Activated CD4-positive, alpha-beta T cell treated with anti-CD3 and anti-CD28 coated beads, Interleukin-2, amount 50 U/mL, for 48 hours (primary cell): ENCODE results near the gene FBXW12.
A peak's percentile ranks its signal among the peaks of the same experiment; 100 is the strongest.

ENCODE experiments used
- DNase-seq, 2 experiments: peaks; one replicate each; pipeline ENCODE4 v3.0.0-alpha.2; 2020

Gene FBXW12

DNA sequence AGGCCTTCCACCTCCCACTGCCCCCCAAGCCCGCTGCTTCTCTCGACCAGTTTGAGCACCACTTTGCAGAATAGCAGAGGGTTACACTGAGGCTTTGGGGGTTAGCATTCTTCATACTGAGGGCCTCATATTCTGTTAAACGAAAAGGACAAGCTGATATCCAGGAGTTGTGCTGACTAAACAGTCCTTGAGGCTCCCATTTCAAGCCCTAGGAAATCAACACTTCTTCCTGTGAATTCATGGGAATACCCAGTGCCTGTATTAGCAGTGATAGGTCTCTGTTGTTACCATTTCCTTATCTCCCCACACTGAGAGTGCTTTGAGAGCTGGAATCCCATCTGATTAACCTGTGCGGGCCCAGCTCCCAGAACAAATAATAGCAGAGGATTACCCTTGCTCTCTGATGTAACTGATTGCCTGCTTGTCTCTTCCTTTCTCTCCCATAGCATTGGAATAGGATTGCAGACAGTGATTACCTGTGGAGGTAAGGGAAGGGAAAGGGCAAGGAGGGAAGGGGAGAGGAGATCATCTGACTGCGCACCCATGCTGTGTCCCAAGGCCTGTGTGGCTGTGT, 930 bp downstream of the FBXW12 start:
- no peak for DNase-seq

DNA sequence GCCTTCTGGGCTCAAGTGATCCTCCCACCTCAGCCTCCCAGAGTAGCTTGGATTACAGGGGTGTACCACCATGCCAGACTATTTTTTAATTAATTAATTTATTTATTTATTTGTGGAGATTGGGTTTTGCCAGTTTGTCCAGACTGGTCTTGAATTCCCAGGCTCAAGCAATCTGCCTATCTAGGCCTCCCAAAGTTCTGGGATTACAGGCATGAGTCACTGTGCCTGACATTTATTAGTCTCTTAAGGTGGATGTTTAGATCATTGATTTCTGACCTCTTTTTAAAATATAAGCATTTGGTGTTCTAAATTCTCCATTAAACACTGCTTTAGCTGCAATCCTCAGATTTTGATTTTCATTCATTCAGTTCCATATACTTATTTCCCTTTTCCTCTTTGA, 15.6 kb downstream of the FBXW12 start:
- DNase-seq: no peak

DNA sequence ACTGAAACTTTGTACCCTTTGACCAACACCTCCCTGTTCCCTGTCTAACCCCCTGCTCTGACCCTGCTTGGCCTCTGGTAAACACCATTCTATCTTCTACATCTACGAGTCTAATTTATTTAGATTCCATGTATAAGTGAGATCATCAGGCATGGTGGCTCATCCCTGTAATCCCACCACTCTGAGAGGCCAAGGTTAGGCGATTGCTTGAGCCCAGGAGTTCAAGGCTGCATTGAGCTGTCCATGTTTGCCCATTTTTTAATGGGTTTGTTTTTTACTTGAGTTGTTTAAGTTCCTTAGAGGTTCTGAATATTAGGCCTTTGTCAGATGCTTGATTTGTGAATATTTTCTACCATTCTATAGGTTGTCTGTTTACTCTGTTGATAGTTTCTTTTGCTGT, 16.9 kb downstream of the FBXW12 start:
- DNase-seq: no peak

DNA sequence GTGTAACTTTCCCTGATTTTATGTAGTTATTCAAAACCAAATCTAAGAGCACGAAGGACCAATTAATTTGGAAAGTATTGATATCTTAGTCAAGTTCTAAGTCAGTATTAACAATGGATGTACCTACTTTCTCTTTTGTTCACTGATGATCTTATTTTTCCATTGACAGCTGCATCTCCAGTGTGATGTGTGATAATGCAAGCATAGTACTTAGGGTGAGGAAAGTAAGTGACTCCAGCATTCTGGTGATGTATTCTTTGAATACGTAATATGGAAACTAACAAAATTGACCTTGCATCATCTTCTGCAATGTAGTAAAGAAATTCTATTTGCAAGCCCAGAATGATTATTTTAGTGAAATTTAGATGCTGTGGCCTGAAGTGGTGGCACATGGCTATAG, 22.4 kb downstream of the FBXW12 start:
- no peak for DNase-seq

DNA sequence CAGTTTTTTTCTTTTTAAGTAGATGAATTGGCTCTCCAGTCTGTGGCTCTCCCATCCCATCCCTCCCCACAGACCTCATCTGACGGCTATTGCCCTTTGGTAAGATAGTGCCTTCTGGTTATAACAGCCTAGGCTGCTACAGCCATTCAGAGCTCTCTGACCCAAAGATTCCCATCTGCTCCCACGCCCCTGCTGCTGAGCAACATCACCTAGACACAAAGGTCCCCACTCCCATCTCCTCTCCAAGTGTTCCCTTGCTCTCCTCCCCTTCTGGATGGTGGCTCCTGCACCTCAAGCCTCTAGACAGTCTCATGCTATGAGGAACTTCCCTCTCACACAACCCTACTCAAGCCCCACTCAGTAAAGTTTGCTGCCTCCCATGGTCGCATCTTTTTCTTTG, 23.7 kb downstream of the FBXW12 start:
- no peak for DNase-seq

DNA sequence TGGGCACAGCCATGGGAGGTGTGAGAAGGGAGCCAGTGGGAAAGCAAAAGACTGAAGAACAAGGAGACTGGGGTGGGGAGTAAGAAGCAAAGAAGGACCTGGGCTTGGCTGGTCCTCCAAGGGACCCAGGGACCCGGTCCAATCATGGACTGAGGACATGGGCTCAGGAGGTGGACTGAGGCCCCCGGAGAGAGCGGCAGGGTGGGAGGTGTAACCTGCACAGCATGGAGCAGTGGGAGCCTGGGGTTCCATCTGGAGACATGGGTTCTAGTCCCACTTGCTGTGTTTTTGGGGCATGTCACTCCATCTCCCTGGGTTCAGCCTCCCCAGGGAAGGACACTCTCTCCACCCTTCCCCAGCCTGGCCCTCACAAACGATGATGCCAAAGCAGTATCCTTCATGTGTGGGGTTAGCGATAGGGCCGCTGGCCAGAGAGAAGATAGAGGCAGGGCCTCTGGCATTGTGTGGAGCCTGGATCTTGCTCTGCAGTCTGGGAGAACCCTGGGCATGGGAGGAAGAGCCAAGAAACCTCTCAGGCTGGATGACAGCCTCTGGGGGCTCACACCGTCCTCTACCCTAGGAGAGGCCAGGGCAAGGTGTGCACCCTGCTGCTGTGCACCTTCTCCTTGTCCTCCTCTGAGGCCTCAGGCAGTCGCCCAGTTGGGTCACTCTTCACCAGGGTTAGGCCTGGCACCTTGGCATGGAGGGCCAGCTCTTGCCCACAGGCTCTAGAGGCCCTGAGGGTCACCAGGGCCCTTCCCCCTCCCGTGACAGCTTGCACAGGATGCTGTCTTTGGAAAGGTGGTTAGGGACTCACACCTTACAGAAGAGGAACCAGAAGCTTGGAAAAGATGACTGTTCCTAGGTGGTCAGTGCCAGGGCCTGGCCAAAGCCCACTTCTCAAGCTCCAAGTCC, 26.0 kb downstream of the FBXW12 start:
- DNase-seq: no peak

DNA sequence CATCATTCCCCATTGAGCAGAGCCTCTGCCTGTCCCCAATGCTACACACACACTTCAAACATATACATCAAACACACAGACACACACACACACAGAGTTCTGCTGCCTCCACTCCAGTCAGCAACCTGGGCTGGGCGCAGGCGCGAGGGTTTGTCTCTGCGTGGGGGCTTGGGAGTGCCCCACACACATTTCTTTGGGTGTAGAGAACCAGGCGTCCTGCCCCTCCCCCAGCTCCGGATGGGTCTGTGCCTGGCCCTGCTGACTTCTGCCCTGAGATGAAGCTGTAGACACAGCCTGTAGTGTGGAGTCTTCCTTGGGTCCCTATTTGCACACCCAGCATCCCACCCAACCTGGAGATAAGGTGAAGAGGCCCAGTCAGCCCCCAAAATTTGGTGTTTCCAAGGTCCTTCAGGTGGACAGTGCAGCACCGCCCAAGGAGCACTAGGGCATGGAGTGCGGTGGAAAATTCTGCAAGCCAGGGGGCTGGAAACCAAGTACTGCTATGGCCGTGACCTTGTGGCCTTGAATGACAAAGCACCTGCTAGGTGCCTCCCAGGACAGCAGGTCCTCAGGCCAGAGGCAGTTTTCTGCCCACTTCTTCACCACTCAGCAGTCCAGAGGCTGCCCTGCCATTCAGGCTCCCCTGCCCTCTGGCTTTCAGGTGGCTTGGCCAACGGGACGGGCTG, 26.8 kb downstream of the FBXW12 start:
- no peak for DNase-seq

DNA sequence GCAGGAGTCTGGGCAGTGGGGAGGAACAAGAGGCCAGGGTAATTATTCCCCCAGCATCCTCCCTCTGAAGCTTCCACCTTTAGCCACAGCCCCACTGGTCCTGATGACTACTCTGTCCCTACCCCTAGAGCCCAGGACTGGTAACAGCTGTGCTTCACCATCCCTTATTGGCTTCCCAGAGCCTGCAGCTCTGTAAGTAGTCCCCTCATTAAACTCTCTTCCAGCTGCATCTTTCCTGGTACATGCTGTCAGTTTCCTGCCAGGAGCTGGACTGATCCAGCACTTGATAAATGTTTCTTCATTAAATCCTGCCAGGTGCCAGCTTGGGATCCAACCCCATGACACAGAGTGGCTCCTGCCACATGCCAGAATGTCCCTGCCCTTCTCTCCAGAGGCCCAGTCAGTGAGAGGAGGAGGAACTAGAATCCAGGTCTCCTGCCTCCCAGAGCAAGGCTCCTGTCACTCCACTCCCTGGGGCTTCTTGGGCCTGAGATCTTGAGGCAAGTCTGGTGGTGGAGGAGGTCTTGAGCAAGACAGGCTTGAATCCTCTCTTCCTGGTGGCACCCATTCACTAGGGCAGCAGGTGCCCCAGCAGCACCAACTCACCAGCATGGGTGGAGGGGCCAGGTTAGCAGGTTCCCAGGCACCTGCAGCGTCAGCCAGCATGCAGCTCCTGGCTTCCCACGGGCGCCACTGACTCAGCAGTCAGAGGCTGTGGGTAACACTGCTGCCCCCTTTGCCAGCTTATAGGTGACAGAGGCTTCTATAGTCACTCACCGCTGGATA, 27.6 kb downstream of the FBXW12 start:
- DNase-seq: no peak

DNA sequence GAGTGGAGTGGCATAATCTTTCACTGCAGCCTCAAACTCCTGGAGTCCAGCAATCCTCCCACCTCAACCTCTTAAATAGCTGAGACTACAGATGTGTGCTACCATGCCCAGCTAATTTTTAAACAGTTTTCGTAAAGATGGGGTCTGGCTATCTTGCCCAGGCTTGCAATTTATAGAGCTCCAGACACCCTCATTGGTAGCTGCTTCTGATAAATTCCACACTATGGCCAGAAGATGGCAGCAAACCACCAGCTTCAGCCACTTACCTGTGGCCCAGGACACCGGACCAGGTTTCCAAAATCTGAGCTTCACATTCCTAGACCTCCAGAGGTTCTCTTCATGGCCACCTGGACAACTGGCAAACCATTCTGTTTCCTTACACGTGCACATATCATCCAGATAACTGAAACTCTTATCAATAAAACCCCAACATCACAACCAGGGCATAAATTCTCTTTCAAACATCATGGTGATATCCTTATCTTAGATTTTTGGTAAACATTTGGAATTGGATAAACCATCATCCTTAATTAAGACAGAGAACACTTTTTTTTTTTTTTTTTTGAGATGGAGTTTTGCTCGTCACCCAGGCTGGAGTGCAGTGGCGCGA, 28.9 kb downstream of the FBXW12 start:
- DNase-seq: peak; percentile 57 to 64

DNA sequence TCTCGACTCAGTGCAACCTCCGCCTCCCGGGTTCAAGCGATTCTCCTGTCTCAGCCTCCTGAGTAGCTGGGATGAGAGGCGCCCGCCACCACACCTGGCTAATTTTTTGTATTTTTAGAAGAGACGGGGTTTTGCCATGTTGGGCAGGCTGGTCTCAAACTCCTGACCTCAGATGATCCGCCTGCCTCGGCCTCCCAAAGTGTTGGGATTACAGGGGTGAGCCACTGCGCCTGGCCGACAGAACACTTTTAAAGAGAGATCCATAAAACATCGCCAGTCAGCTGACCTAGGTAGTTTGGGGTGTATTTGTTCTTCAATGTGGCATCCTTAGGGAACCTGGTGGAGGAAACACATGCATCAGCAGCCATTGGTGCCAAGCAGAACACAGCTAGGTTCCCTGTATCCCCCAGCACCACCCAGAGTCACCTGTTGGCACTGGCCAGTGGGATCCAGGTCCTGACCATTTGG, 29.4 kb downstream of the FBXW12 start:
- DNase-seq: peak in 1 of 2 experiments; percentile 1

DNA sequence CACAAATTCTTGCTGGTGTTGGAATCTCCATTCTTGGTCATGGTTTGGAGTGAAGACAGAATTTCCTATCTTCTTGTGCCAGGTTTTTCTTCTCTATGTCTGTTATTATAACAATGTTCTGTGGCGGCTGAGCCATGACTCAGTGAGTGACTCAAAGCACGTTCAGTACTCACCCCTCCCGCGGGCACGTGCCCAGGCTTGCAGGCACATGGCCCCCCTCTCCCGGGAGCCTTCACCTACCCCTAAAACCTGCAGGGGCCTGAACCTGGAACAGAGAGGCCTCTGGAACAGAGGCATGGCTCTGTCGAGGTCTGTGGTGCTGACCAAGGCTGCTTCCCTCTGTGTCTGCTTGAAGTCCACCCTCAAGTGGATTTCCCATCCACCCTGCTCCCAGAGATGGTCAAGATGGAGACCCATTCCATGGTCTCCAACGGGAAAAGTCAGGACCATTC, 30.3 kb downstream of the FBXW12 start:
- peak in 1 of 2 experiments; percentile 4 for DNase-seq

DNA sequence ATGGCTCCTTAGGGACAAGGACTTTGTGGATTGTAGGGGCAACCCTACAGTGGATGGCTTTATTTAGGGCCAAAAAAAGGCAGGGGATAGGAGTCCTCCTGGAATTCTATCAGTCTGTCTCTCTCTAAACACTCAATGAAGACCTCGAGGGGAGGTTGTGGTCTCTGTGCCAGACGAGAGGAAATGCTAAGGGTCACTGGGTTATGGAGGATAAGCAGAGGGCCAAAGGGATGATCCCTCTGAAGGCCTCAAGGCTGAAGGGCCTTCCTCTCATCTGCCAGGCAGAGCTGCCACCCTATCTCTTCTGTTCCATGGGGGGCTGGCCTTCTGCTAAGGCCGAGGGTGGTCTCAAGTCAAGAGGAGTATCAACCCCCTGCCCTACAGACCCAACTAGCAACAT, 30.9 kb downstream of the FBXW12 start:
- no peak for DNase-seq

DNA sequence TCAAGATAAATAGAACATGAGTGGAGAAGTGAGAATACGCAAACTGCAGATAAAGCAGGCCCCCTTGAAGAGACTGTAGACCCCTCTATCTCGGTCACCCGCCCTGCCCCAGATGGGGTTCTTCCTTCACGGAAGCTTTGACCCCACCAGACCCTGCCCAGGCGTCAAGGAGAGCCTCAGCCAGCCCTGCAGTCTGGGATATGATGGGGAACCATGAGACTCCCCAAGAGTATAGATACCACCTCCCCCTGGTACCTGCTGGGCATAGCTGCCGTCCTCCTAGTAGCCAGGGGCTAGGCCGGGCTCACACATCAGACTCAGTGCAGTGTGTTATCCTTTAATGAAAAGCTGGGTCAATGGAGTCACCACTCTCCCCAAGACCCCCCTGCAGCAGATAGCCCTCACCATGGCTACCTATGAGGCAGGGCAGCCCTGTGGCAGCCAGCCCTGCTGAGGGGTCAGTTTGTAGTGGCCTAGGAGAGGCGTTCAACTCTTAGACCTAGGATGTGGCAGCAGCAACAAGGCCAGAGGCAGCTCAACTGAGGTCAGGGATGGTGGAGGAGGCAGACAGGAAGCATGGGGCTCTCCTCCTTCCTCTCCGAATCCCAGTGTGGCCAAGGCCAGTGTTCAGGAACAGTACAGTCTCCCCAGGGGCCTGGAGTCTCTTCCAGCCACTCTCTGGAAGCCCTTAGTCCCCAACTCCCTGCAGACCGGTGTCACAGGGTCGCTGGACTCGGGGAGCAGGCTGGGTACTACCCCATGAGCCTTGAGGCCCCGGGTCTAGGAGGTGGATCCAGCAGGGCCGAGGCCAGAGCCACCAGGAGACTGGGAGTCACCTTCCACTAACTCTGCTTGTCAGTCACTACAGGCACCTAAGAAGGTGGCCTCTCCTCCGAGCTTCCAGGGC, 31.8 kb downstream of the FBXW12 start:
- peak in 1 of 2 experiments; percentile 0 for DNase-seq

DNA sequence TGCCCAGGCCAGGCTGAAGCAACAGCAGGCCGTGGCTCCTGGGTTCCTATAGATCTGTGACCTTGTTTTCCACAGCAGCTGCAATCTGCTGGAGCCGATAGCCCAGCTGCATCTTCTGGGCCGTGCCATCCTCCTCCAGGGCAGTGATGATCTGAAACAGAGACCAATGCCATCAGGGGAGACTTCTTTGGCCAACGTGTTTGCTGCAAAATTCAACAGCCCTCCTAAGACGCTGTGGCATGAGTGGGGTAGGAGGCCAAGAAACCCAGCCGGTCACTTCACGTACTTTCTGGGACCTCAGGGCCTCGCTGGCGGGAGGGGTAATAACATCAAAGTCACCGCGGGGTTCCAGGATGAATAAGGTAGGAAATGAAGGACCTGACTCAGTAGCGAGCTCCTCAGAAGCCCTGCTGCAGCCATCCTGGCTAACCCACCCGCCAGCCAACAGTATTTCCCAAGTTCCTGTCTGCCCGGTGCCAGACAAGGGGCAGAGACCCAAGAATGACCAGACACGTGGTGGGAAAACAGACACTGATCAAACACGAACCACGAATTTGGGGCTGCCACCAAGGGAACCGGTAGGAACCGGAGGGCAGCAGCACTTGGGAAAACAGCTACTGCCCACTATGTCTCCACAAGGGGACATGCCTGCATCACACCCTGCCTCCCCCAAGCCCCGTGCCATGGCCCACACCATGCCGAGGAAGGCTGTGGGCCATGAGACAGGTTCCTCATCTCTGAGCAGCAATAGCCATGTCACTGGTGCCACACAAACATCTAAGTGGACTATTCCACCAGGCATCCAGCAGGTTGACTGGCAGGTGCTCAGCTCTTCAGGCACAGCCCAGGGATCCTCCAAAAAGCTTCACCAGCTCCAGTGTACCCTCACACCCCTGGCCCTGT, 32.7 kb downstream of the FBXW12 start:
- DNase-seq: peak in 1 of 2 experiments; percentile 2

DNA sequence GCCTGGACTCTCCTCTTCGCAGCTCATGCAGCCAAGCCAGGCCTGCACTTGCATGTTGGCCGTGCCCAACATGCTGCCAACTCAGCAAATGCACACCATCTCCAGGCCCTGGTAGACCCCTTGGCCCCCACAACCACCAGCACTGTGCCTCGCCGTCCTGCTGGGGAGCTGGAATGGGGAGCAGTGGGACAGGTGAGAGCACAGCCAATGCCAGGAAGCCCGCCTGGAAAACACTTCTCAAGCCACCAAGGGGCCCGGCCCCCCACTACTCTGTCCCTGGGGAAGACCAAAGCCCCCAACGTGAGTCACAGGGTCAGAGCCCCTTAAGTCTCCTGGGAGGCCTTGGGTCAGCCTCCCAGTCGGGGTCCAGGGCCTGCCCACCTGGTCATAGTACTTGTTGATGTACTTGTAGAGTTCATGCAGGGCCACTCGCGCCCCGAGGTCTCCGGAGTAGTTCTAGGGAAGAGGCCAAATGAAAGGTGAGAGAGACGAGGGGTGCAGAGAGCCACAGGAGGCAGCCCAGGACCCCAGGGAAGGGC, 33.4 kb downstream of the FBXW12 start:
- DNase-seq: peak in 1 of 2 experiments; percentile 2

DNA sequence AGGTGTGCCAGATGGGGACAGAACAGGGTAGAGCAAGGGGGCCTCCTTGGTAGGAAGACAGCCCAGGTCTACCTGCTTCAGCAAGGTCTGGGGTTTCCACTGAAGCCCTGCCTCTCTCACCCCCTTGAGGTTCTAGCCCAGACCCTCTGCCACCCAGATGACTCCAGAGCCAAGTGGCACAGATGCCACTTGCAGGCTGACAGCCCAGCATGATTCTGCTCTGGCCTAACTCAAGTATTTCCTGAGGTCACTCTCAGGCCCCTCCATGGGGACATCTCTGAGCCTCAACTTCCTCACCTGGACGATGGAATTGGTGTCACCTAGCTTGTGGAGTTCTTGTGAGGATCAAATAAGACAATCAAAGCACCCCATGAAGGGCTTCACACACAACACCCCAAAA, 34.0 kb downstream of the FBXW12 start:
- no peak for DNase-seq

DNA sequence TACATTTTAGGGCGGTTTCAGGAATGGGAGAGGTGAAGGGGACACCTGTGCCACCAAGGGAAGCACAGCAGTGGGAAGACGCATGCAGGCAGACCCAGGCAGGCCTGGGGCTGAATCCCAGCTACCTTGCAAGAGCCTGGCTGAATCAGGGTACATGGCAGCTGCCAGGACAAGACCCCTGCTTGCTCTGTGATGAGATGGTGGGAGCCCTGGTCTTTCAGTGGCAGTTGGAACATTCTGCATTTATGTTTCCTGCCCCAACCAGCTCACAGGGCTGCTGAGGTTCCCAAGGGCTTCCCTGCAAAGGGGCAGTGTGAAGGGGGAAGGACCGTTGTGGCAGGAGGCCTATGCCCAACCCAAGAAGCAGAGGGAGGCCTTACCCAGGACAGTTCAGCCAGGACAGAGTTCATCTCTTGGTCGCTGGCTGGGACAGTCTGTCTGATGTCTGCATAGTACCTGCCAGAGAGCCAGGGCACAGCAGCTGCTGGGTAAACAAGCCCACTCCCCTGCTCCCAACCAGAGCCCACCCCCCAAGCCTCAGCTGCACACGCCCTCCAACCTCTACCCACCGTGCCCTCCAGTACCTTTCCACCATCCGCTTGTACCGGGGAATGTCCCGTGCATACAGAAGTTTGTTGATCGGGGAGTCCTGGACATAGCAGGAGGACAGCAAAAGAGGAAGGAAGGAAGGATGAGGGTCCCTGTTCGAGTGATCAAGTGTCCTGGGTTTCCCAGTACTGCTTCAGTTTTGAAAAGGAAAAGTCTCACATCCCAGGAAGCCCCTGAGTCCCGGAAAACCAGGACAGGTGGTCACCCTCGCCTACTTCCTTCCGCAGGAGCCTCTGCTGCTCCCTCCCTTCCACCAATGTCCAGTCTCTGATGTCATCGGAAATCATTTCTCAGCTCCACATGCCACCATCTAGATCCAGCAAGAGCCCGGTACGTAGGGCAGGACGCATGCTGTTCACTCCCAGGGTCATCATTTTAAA, 34.7 kb downstream of the FBXW12 start:
- peak in 1 of 2 experiments; percentile 1 for DNase-seq

DNA sequence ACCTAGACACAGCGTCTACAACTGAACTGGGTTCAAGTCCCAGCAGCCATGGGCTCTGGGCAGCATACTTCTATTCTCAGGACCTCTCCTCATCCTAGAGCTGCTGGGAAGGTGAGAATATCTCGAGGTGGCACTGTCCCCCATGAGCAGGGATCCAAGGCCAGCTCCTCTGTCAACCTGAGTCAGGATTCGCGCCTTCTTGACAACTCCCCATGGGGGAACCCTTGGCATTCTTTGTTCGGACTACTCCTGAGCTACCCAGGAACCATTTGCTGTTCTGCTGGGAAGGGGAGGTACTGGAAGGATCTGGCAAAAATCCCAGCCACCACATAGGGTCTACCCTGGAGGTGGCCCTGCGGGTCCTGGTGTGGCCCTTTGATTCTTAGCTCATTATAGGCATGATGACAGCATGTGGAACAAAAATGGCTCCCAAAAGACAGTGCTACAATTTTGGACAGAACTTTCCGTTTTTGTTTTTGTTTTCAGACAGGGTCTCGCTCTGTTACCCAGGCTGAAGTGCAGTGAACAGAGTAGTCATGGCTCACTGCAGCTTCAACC, 35.6 kb downstream of the FBXW12 start:
- peak in 1 of 2 experiments; percentile 1 for DNase-seq
